Neural progenitor cell (in vitro differentiated cells): ENCODE results near the gene NETO1.

Experiments
- CTCF ChIP-seq: fragments of 200-600 bp; sonication (generic); IDR thresholded peaks from 2 replicates; pipeline ENCODE4 v1.5.1; 2017; ENCODE audit warnings: antibody characterized with exemption, mild to moderate bottlenecking
- EZH2 ChIP-seq: fragments of 200-600 bp; sonication (generic); IDR thresholded peaks from 2 replicates; pipeline ENCODE4 v1.6.1; 2017; ENCODE audit warnings: antibody characterized with exemption, mild to moderate bottlenecking, moderate library complexity
- EZH2phosphoT487 ChIP-seq: fragments of 200-600 bp; sonication (generic); IDR thresholded peaks from 2 replicates; pipeline ENCODE4 v1.6.1; 2017; ENCODE audit warnings: antibody characterized with exemption

DNA sequence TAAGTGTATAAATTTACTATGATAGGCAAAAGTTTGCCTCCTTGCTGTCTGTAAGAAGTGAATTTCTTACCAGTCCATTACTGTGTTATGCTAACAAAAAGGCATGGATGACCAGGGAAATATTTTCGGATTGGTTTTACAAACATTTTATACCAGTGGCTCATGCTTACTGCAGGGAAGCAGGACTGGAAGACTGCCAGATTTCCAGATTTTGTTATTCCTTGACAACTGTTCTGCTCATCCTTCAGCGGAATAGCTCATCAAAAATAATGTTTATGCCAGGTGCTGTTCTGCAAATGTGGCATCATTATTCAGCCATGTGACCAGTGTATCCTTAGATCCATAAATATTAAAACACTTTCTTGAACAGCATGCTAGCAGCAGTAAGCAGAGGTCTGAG lies 40.4 kb upstream of the NETO1 start:
- TF ChIP-seq CTCF (no peak), EZH2 (no peak), EZH2phosphoT487 (no peak)
